Transverse colon (tissue), 4 donors: ENCODE measurements around the gene NEURL1. TPM values are rescaled to one million over a fixed set of nuclear protein-coding genes. Genes with fewer than 3 reads are reported as not detected.

ENCODE experiments used
- DNase-seq: peaks from one replicate; pipeline ENCODE4 v3.0.0-alpha.2; 2019
- H3K27ac ChIP-seq, 4 donors: fragments of 200-600 bp; sonication (generic); 2 replicates each; pipeline ENCODE4 v1.5.1; 2016 to 2018; ENCODE audit warnings: inconsistent platforms in 4 of 4
- H3K27me3 ChIP-seq: fragments of 200-600 bp; sonication (generic); 2 replicates; pipeline ENCODE4 v1.5.1; 2017; ENCODE audit warnings: inconsistent platforms
- H3K36me3 ChIP-seq, 4 donors: fragments of 200-600 bp; sonication (generic); 2 replicates each; pipeline ENCODE4 v1.5.1; 2017 to 2019; ENCODE audit warnings: inconsistent platforms in 4 of 4
- H3K4me1 ChIP-seq, 4 donors: fragments of 200-600 bp; sonication (generic); 2 replicates each; pipeline ENCODE4 v1.5.1; 2017 to 2020; ENCODE audit warnings: inconsistent platforms in 4 of 4
- H3K4me3 ChIP-seq, 4 donors: fragments of 200-600 bp; sonication (generic); 1 replicate in 1 of 4; 2 replicates in 3 of 4; pipeline versions ENCODE4 v1.5.1 to v1.6.1; 2017 to 2019; ENCODE audit warnings: inconsistent platforms in 4 of 4
- H3K9me3 ChIP-seq, 2 donors: fragments of 200-600 bp; sonication (generic); 2 replicates each; pipeline ENCODE4 v1.5.1; 2017 to 2019; ENCODE audit warnings: inconsistent platforms in 2 of 2
- EP300 ChIP-seq: sonication (generic); formaldehyde crosslinking; IDR thresholded peaks from one replicate; pipeline ENCODE4 v1.6.1; 2017; ENCODE audit warnings: antibody characterized with exemption, low read depth
- POLR2A ChIP-seq: fragments of 450-650 bp; IDR thresholded peaks from one replicate; pipeline ENCODE4 v1.6.1; 2016; ENCODE audit warnings: antibody characterized with exemption, mild to moderate bottlenecking, moderate library complexity
- POLR2AphosphoS5 ChIP-seq, 3 donors: sonication (generic); formaldehyde crosslinking; IDR thresholded peaks; one replicate each; pipeline ENCODE4 v1.6.1; 2016; ENCODE audit warnings: antibody characterized with exemption in 3 of 3
- WGBS, 2 donors: methylation state at CpG; one replicate each; pipeline ENCODE4 v1.1.5; 2018; ENCODE audit warnings: low coverage in 1 of 2; 5-methylcytosine and 5-hydroxymethylcytosine counted together
- in situ Hi-C, 4 donors: fragments of 200-750 bp; cut with MboI; loops; one replicate each; pipeline versions ENCODE4 v1.15.0 to v1.15.1; 2017; ENCODE audit warnings: low sequenced_read_pairs in 3 of 4, low pct_ligation_motif_present in 1 of 4, low pct_unique_long_range_greater_than_20kb in 1 of 4
- intact Hi-C: fragments of 100-400 bp; cut with DNase I; formaldehyde crosslinking; loops from one replicate; pipeline ENCODE4 v1.15.1; 2023; ENCODE audit warnings: low total_unique reads
- total RNA-seq, 4 donors: library from RNA; depleted of rRNA; stranded (reverse); fragments of >200 nt; gene quantifications; one replicate each; pipeline ENCODE4 v1.1.0, GENCODE V29; 2016
- TF ChIP-seq, protein P1 (sequence below), 5 experiments: fragments of 200-600 bp in 3 of 5; fragments of 450-650 bp in 2 of 5; sonication (generic) in 3 of 5; IDR thresholded peaks; 1 replicate in 2 of 5; 2 replicates in 3 of 5; pipeline ENCODE4 v1.5.1; 2016 to 2017; ENCODE audit warnings: antibody characterized with exemption in 5 of 5, inconsistent platforms in 3 of 5, mild to moderate bottlenecking in 2 of 5, moderate library complexity in 1 of 5

NEURL1 gene
- total RNA-seq, 4 donors from 2014 or later, result 36.7 to 177 (median 55.8) TPM

DNA sequence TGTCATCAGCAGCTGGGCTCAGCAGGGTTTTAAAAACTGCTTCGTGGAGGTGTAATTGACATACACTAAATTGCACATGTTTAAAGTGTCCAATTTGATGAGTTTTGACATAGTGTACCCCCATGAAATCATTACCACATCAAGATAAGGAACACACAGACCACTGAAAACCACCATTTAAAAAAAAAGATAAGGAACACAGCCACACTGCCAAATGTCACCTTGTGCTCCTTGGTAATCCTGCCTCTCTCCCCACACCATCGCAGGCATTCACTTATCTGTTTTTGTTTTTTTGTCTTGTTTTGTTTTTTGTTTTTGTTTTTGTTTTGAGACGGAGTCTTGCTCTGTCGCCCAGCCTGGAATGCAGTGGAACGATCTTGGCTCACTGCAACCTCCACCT is 75.0 kb downstream of the NEURL1 start:
- no peaks in the 10 kb centered on the region for H3K36me3 ChIP-seq
- DNase-seq, result no peak
- H3K9me3 ChIP-seq, result no peaks in the 10 kb centered on the region
- H3K27me3 ChIP-seq, result no peaks in the 10 kb centered on the region
- in situ Hi-C loops, result no loop called here
- H3K4me1 ChIP-seq, result peaks cover 0 to 10% (median 0%) of the 10 kb centered on the region in 4 donors
- 90 to 95% methylated on average over 4 to 5 of the region's 5 CpGs for WGBS, 2 donors
- no peak overlapping the region for H3K27ac ChIP-seq
- TF ChIP-seq POLR2A (no peak), EP300 (no peak), POLR2AphosphoS5 (IDR thresholded peaks at IDR 0.05) (no peak)
- TF ChIP-seq, protein P1, sequence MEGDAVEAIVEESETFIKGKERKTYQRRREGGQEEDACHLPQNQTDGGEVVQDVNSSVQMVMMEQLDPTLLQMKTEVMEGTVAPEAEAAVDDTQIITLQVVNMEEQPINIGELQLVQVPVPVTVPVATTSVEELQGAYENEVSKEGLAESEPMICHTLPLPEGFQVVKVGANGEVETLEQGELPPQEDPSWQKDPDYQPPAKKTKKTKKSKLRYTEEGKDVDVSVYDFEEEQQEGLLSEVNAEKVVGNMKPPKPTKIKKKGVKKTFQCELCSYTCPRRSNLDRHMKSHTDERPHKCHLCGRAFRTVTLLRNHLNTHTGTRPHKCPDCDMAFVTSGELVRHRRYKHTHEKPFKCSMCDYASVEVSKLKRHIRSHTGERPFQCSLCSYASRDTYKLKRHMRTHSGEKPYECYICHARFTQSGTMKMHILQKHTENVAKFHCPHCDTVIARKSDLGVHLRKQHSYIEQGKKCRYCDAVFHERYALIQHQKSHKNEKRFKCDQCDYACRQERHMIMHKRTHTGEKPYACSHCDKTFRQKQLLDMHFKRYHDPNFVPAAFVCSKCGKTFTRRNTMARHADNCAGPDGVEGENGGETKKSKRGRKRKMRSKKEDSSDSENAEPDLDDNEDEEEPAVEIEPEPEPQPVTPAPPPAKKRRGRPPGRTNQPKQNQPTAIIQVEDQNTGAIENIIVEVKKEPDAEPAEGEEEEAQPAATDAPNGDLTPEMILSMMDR (IDR thresholded peaks at IDR 0.05), result no peak
- intact Hi-C loops, result no loop called here
- no peak overlapping the region for H3K4me3 ChIP-seq

- no peaks in the 10 kb centered on the region for H3K27me3 ChIP-seq
- no peak for TF ChIP-seq POLR2A
- no peak for TF ChIP-seq EP300
- TF ChIP-seq, protein P1 (IDR thresholded peaks at IDR 0.05), result no peak
- DNase-seq, result no peak
- intact Hi-C loops, result no loop called here
- peaks cover 0 to 11% (median 0%) of the 10 kb centered on the region in 4 donors for H3K4me1 ChIP-seq
- H3K36me3 ChIP-seq, result no peaks in the 10 kb centered on the region
- no peaks in the 10 kb centered on the region for H3K9me3 ChIP-seq
- WGBS, 2 donors, result 60 to 72% methylated on average over 3 to 5 of the region's 5 CpGs
- no peak overlapping the region for H3K27ac ChIP-seq
- H3K4me3 ChIP-seq, result no peak overlapping the region
- in situ Hi-C loops, result no loop called here
These were observed 76.4 kb downstream of the NEURL1 start for GRCh38 chr10:103569896-103570295.

- H3K27me3 ChIP-seq, result no peaks in the 10 kb centered on the region
- no peak overlapping the region for H3K27ac ChIP-seq
- DNase-seq, result no peak
- no peak overlapping the region for H3K4me3 ChIP-seq
- WGBS, 2 donors, result 86% methylated on average over 27 of the region's 28 CpGs; no CpG with 5 or more reads in 1 of the 2 donors
- H3K4me1 ChIP-seq, result peaks cover 0 to 14% (median 2%) of the 10 kb centered on the region in 4 donors
- intact Hi-C loops (no loop called here), in situ Hi-C loops (no loop called here)
- no peak for TF ChIP-seq EP300
- no peak for TF ChIP-seq POLR2AphosphoS5 (IDR thresholded peaks at IDR 0.05)
- TF ChIP-seq, protein P1 (IDR thresholded peaks at IDR 0.05), result no peak
- TF ChIP-seq POLR2A, result no peak
- no peaks in the 10 kb centered on the region for H3K36me3 ChIP-seq
- no peaks in the 10 kb centered on the region for H3K9me3 ChIP-seq
These were observed 77.5 kb downstream of the NEURL1 start for GRCh38 chr10:103570844-103571655.

DNA sequence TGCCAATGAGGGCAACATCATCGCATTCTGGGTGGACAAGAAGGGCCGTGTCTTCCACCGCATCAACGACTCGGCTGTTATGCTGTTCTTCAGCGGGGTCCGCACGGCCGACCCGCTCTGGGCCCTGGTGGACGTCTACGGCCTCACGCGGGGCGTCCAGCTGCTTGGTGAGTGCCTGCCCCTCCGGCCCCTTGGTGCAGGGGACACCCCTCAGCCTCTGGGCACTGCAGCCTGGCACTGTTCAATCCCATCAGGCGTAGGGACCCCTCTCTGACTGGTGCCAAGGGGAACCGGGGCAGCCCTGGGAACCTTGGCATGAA is 78.1 kb downstream of the NEURL1 start:
- no peak for DNase-seq
- intact Hi-C loops, result no loop called here
- Histone ChIP-seq H3K27me3 (no peaks in the 10 kb centered on the region), H3K4me3 (no peak overlapping the region), H3K36me3 (no peaks in the 10 kb centered on the region), H3K4me1 (peaks cover 0 to 17% (median 2%) of the 10 kb centered on the region in 4 donors), H3K9me3 (no peaks in the 10 kb centered on the region), H3K27ac (no peak overlapping the region)
- 94 to 96% methylated on average over 8 to 18 of the region's 18 CpGs for WGBS, 2 donors
- in situ Hi-C loops, result no loop called here
- TF ChIP-seq, protein P1 (IDR thresholded peaks at IDR 0.05), result no peak
- TF ChIP-seq POLR2AphosphoS5 (IDR thresholded peaks at IDR 0.05) (no peak), POLR2A (no peak), EP300 (no peak)
